Liver (tissue), 9 donors: ENCODE data around the gene MYO16. TPM values are rescaled to one million over a fixed set of nuclear protein-coding genes. Genes with fewer than 3 reads are reported as not detected.

ENCODE experiments used
- DNase-seq: peaks from one replicate; pipeline ENCODE4 v3.0.0-alpha.2; 2017; ENCODE audit warnings: low spot score
- H3K27ac ChIP-seq, 2 donors: one replicate each; pipeline ENCODE4 v1.7.0; 2013; ENCODE audit warnings: inconsistent platforms in 2 of 2, low read length in 2 of 2, control low read depth in 1 of 2, low read depth in 1 of 2, mild to moderate bottlenecking in 1 of 2
- H3K27me3 ChIP-seq, 4 donors: one replicate each; pipeline versions ENCODE4 v1.6.1 to v1.7.0; 2013; ENCODE audit warnings: low read length in 3 of 4, inconsistent platforms in 1 of 4, mild to moderate bottlenecking in 1 of 4, moderate library complexity in 1 of 4; ENCODE audit not compliant: control insufficient read depth in 4 of 4, insufficient read depth in 4 of 4
- H3K36me3 ChIP-seq, 4 donors: one replicate each; pipeline versions ENCODE4 v1.6.1 to v1.7.0; 2013; ENCODE audit warnings: low read length in 3 of 4, mild to moderate bottlenecking in 3 of 4, low read depth in 1 of 4, moderate library complexity in 1 of 4; ENCODE audit not compliant: control insufficient read depth in 4 of 4, insufficient read depth in 3 of 4
- H3K4me1 ChIP-seq, 4 donors: one replicate each; pipeline versions ENCODE4 v1.6.1 to v1.7.0; 2013; ENCODE audit warnings: low read length in 3 of 4, mild to moderate bottlenecking in 3 of 4, moderate library complexity in 1 of 4; ENCODE audit not compliant: control insufficient read depth in 4 of 4, insufficient read depth in 4 of 4
- H3K4me3 ChIP-seq, 3 donors: one replicate each; pipeline versions ENCODE4 v1.6.1 to v1.7.0; 2013; ENCODE audit warnings: low read length in 3 of 3, control low read depth in 1 of 3, low read depth in 1 of 3, mild to moderate bottlenecking in 1 of 3
- H3K9ac ChIP-seq, 2 donors: one replicate each; pipeline ENCODE4 v1.7.0; 2013; ENCODE audit warnings: low read length in 2 of 2, mild to moderate bottlenecking in 2 of 2, moderate library complexity in 2 of 2, control low read depth in 1 of 2, low read depth in 1 of 2
- H3K9me3 ChIP-seq, 4 donors: one replicate each; pipeline versions ENCODE4 v1.6.1 to v1.7.0; 2013; ENCODE audit warnings: low read length in 3 of 4; ENCODE audit not compliant: control insufficient read depth in 4 of 4
- ATF3 ChIP-seq: IDR thresholded peaks from 2 replicates; pipeline ENCODE4 v1.6.1; 2016; ENCODE audit warnings: antibody characterized with exemption
- CTCF ChIP-seq: fragments of 150-350 bp; IDR thresholded peaks from 2 replicates; pipeline ENCODE4 v1.5.1; 2017; ENCODE audit warnings: improper control_type of control experiment, low read depth, low read length; ENCODE audit not compliant: missing input control
- FOXA1 ChIP-seq: IDR thresholded peaks from 2 replicates; pipeline ENCODE4 v1.6.1; 2016; ENCODE audit warnings: antibody characterized with exemption
- FOXA2 ChIP-seq: IDR thresholded peaks from 2 replicates; pipeline ENCODE4 v1.6.1; 2016; ENCODE audit warnings: antibody characterized with exemption
- HNF4A ChIP-seq, 2 donors: conservative IDR thresholded peaks; 2 replicates each; pipeline ENCODE4 v1.6.1; 2016; ENCODE audit warnings: antibody characterized with exemption in 2 of 2, mild to moderate bottlenecking in 2 of 2
- HNF4G ChIP-seq: IDR thresholded peaks from 2 replicates; pipeline ENCODE4 v1.6.1; 2016; ENCODE audit warnings: antibody characterized with exemption
- JUND ChIP-seq, 2 donors: IDR thresholded peaks; 2 replicates each; pipeline ENCODE4 v1.6.1; 2016; ENCODE audit warnings: antibody characterized with exemption in 2 of 2
- NR2F2 ChIP-seq: IDR thresholded peaks from 2 replicates; pipeline ENCODE4 v1.6.1; 2016; ENCODE audit warnings: antibody characterized with exemption
- RAD21 ChIP-seq, 2 donors: IDR thresholded peaks; 2 replicates each; pipeline ENCODE4 v1.6.1; 2016; ENCODE audit warnings: antibody characterized with exemption in 2 of 2, mild to moderate bottlenecking in 2 of 2
- REST ChIP-seq: IDR thresholded peaks from 2 replicates; pipeline ENCODE4 v1.6.1; 2016; ENCODE audit warnings: antibody characterized with exemption, mild to moderate bottlenecking
- RXRA ChIP-seq, 2 donors: IDR thresholded peaks; 2 replicates each; pipeline ENCODE4 v1.6.1; 2017 to 2018; ENCODE audit warnings: antibody characterized with exemption in 2 of 2, mild to moderate bottlenecking in 1 of 2
- SP1 ChIP-seq: IDR thresholded peaks from 2 replicates; pipeline ENCODE4 v1.6.1; 2018; ENCODE audit warnings: antibody characterized with exemption, mild to moderate bottlenecking
- TAF1 ChIP-seq: conservative IDR thresholded peaks from 2 replicates; pipeline ENCODE4 v1.6.1; 2016; ENCODE audit warnings: antibody characterized with exemption, mild to moderate bottlenecking
- YY1 ChIP-seq: IDR thresholded peaks from 2 replicates; pipeline ENCODE4 v1.6.1; 2016; ENCODE audit warnings: antibody characterized with exemption, mild to moderate bottlenecking
- WGBS: extraction: QIAGEN DNeasy Blood & Tissue Kit; methylation state at CpG from one replicate; pipeline ENCODE4 v1.1.7; 2013; 5-methylcytosine and 5-hydroxymethylcytosine counted together
- polyA plus RNA-seq, 2 donors: library from polyadenylated mRNA; stranded (reverse) in 1 of 2; unstranded in 1 of 2; fragments of 200-250 nt in 1 of 2; fragments of >200 nt in 1 of 2; fragmentation: Nextera tagmentation in 1 of 2; extraction: Ambion mirVana in 1 of 2; gene quantifications; one replicate each; pipeline versions ENCODE4 v1.2.1 to v1.2.3, GENCODE V29; 2013 to 2015
- total RNA-seq, 2 donors: library from RNA; depleted of rRNA; stranded (reverse); fragments of >200 nt; gene quantifications; one replicate each; pipeline ENCODE4 v1.2.3, GENCODE V29; 2014
- TF ChIP-seq, protein P1 (sequence below): IDR thresholded peaks from 2 replicates; pipeline ENCODE4 v1.6.1; 2016; ENCODE audit warnings: antibody characterized with exemption
- TF ChIP-seq, protein P2 (sequence below): IDR thresholded peaks from 2 replicates; pipeline ENCODE4 v1.6.1; 2016; ENCODE audit warnings: antibody characterized with exemption
- donor health status: healthy.
- donor health status: healthy.
- donor health status: healthy.
- donor health status: healthy.
- donor health status: healthy.

Gene MYO16
- total and polyA plus RNA-seq, 4 donors = 0.37 to 1.1 (median 0.68) TPM

DNA sequence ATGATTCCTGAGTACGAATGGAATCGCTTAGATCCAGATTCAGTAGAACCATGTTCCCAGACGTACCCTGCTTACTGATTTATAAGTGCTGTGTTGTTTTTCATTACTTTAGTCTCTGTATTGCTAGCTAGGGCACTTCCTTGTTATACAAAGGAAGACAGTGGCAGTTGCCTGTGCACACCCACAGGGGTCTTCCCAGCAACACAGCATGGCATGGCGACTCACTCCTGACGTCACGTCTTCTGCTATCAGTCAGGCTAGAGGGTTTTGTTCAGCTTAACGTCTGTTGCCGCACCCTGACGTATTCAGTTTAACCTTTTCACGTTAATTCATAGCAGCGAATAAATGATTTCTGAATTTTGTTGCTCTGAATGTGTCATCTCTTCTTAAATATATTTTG lies 295.1 kb downstream of the MYO16 start:
- 96% methylated on average over 11 of the region's 11 CpGs for WGBS
- Histone ChIP-seq H3K9ac (no peak overlapping the region), H3K4me3 (no peak overlapping the region), H3K27ac (no peak overlapping the region), H3K4me1 (peaks cover 0 to under 1% (median 0%) of the 10 kb centered on the region in 4 donors), H3K36me3 (no peaks in the 10 kb centered on the region), H3K9me3 (no peaks in the 10 kb centered on the region), H3K27me3 (no peaks in the 10 kb centered on the region)
- DNase-seq = no peak
- TF ChIP-seq CTCF (no peak), SP1 (no peak), FOXA2 (no peak)

DNA sequence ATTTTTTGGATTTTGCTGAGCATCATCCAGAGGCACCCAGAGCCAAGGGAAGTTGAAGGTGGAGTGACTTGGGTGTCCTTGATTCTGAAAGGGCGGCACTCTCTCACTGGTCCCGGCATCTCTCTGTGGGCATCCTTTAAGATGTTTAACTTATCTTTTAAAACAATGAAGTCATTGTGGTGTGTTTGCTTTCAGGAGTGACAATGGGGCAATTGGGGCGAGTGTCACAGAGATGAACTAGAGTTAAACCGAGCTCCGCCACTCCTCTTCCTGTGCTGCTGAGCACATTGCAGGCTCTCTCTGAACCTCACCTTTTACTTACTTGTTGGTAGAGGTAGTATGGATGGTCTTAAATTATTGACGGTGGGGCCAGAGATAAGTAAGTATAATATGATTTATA lies 295.7 kb downstream of the MYO16 start:
- Histone ChIP-seq H3K9ac (no peak overlapping the region), H3K27ac (no peak overlapping the region)
- TF ChIP-seq HNF4A (conservative IDR thresholded peaks at IDR 0.05) (no peak), RAD21 (IDR thresholded peaks at IDR 0.05) (no peak), JUND (IDR thresholded peaks at IDR 0.05) (no peak)

DNA sequence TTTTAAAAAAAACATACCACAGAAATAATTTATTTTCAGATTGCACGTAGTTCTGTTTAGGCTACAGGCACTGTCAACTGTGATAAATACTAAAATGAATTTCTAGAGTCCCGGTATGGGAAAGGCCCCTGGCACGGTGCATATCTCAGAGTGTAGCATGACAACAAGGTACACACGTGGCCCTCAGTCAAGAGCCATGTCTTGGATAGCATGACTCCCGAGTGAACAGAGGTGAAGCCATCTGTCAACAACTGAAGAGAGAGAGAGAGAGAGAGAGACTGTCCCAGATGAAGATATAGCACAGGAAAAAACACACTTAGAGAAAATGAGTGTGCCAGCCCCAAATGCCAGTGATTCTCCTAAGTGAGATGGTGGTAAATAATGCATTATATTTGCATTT lies 297.5 kb downstream of the MYO16 start:
- Histone ChIP-seq H3K4me1 (no peaks in the 10 kb centered on the region), H3K27me3 (no peaks in the 10 kb centered on the region), H3K4me3 (no peak overlapping the region), H3K9me3 (no peaks in the 10 kb centered on the region), H3K9ac (no peak overlapping the region), H3K36me3 (no peaks in the 10 kb centered on the region), H3K27ac (no peak overlapping the region)
- TF ChIP-seq NR2F2 (no peak), FOXA2 (no peak), REST (no peak), YY1 (no peak), RAD21 (IDR thresholded peaks at IDR 0.05) (no peak), FOXA1 (no peak), HNF4G (no peak), ATF3 (no peak), CTCF (no peak), TAF1 (no peak), RXRA (IDR thresholded peaks at IDR 0.05) (no peak), HNF4A (conservative IDR thresholded peaks at IDR 0.05) (no peak)
- TF ChIP-seq, protein P1, sequence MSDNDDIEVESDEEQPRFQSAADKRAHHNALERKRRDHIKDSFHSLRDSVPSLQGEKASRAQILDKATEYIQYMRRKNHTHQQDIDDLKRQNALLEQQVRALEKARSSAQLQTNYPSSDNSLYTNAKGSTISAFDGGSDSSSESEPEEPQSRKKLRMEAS = no peak
- TF ChIP-seq, protein P2, sequence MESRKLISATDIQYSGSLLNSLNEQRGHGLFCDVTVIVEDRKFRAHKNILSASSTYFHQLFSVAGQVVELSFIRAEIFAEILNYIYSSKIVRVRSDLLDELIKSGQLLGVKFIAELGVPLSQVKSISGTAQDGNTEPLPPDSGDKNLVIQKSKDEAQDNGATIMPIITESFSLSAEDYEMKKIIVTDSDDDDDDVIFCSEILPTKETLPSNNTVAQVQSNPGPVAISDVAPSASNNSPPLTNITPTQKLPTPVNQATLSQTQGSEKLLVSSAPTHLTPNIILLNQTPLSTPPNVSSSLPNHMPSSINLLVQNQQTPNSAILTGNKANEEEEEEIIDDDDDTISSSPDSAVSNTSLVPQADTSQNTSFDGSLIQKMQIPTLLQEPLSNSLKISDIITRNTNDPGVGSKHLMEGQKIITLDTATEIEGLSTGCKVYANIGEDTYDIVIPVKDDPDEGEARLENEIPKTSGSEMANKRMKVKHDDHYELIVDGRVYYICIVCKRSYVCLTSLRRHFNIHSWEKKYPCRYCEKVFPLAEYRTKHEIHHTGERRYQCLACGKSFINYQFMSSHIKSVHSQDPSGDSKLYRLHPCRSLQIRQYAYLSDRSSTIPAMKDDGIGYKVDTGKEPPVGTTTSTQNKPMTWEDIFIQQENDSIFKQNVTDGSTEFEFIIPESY = no peak
- WGBS = 70% methylated on average over 5 of the region's 5 CpGs
- DNase-seq = no peak

More for the DNA sequence above, 295.7 kb downstream of the MYO16 start:
- Histone ChIP-seq H3K4me3 (no peak overlapping the region), H3K4me1 (no peaks in the 10 kb centered on the region), H3K27me3 (no peaks in the 10 kb centered on the region), H3K36me3 (no peaks in the 10 kb centered on the region), H3K9me3 (no peaks in the 10 kb centered on the region)
- DNase-seq = no peak
- WGBS = 87% methylated on average over 6 of the region's 6 CpGs
